Liver (tissue), 9 donors: Measurements from ENCODE around the gene PUSL1. TPM values are rescaled to one million over a fixed set of nuclear protein-coding genes. Genes with fewer than 3 reads are reported as not detected.

Experiments
- DNase-seq: peaks from one replicate; pipeline ENCODE4 v3.0.0-alpha.2; 2017; ENCODE audit warnings: low spot score
- H3K27ac ChIP-seq, 2 donors: one replicate each; pipeline ENCODE4 v1.7.0; 2013; ENCODE audit warnings: inconsistent platforms in 2 of 2, low read length in 2 of 2, control low read depth in 1 of 2, low read depth in 1 of 2, mild to moderate bottlenecking in 1 of 2
- H3K27me3 ChIP-seq, 4 donors: one replicate each; pipeline versions ENCODE4 v1.6.1 to v1.7.0; 2013; ENCODE audit warnings: low read length in 3 of 4, inconsistent platforms in 1 of 4, mild to moderate bottlenecking in 1 of 4, moderate library complexity in 1 of 4; ENCODE audit not compliant: control insufficient read depth in 4 of 4, insufficient read depth in 4 of 4
- H3K36me3 ChIP-seq, 4 donors: one replicate each; pipeline versions ENCODE4 v1.6.1 to v1.7.0; 2013; ENCODE audit warnings: low read length in 3 of 4, mild to moderate bottlenecking in 3 of 4, low read depth in 1 of 4, moderate library complexity in 1 of 4; ENCODE audit not compliant: control insufficient read depth in 4 of 4, insufficient read depth in 3 of 4
- H3K4me1 ChIP-seq, 4 donors: one replicate each; pipeline versions ENCODE4 v1.6.1 to v1.7.0; 2013; ENCODE audit warnings: low read length in 3 of 4, mild to moderate bottlenecking in 3 of 4, moderate library complexity in 1 of 4; ENCODE audit not compliant: control insufficient read depth in 4 of 4, insufficient read depth in 4 of 4
- H3K4me3 ChIP-seq, 3 donors: one replicate each; pipeline versions ENCODE4 v1.6.1 to v1.7.0; 2013; ENCODE audit warnings: low read length in 3 of 3, control low read depth in 1 of 3, low read depth in 1 of 3, mild to moderate bottlenecking in 1 of 3
- H3K9ac ChIP-seq, 2 donors: one replicate each; pipeline ENCODE4 v1.7.0; 2013; ENCODE audit warnings: low read length in 2 of 2, mild to moderate bottlenecking in 2 of 2, moderate library complexity in 2 of 2, control low read depth in 1 of 2, low read depth in 1 of 2
- H3K9me3 ChIP-seq, 4 donors: one replicate each; pipeline versions ENCODE4 v1.6.1 to v1.7.0; 2013; ENCODE audit warnings: low read length in 3 of 4; ENCODE audit not compliant: control insufficient read depth in 4 of 4
- CTCF ChIP-seq: fragments of 150-350 bp; IDR thresholded peaks from 2 replicates; pipeline ENCODE4 v1.5.1; 2017; ENCODE audit warnings: improper control_type of control experiment, low read depth, low read length; ENCODE audit not compliant: missing input control
- HNF4A ChIP-seq, 2 donors: conservative IDR thresholded peaks; 2 replicates each; pipeline ENCODE4 v1.6.1; 2016; ENCODE audit warnings: antibody characterized with exemption in 2 of 2, mild to moderate bottlenecking in 2 of 2
- HNF4G ChIP-seq: IDR thresholded peaks from 2 replicates; pipeline ENCODE4 v1.6.1; 2016; ENCODE audit warnings: antibody characterized with exemption
- JUND ChIP-seq, 2 donors: IDR thresholded peaks; 2 replicates each; pipeline ENCODE4 v1.6.1; 2016; ENCODE audit warnings: antibody characterized with exemption in 2 of 2
- MAX ChIP-seq: IDR thresholded peaks from 2 replicates; pipeline ENCODE4 v1.6.1; 2016; ENCODE audit warnings: antibody characterized with exemption
- NR2F2 ChIP-seq: IDR thresholded peaks from 2 replicates; pipeline ENCODE4 v1.6.1; 2016; ENCODE audit warnings: antibody characterized with exemption
- RAD21 ChIP-seq, 2 donors: IDR thresholded peaks; 2 replicates each; pipeline ENCODE4 v1.6.1; 2016; ENCODE audit warnings: antibody characterized with exemption in 2 of 2, mild to moderate bottlenecking in 2 of 2
- REST ChIP-seq: IDR thresholded peaks from 2 replicates; pipeline ENCODE4 v1.6.1; 2016; ENCODE audit warnings: antibody characterized with exemption, mild to moderate bottlenecking
- SP1 ChIP-seq: IDR thresholded peaks from 2 replicates; pipeline ENCODE4 v1.6.1; 2018; ENCODE audit warnings: antibody characterized with exemption, mild to moderate bottlenecking
- YY1 ChIP-seq: IDR thresholded peaks from 2 replicates; pipeline ENCODE4 v1.6.1; 2016; ENCODE audit warnings: antibody characterized with exemption, mild to moderate bottlenecking
- WGBS: extraction: QIAGEN DNeasy Blood & Tissue Kit; methylation state at CpG from one replicate; pipeline ENCODE4 v1.1.7; 2013; 5-methylcytosine and 5-hydroxymethylcytosine counted together
- polyA plus RNA-seq, 2 donors: library from polyadenylated mRNA; stranded (reverse) in 1 of 2; unstranded in 1 of 2; fragments of 200-250 nt in 1 of 2; fragments of >200 nt in 1 of 2; fragmentation: Nextera tagmentation in 1 of 2; extraction: Ambion mirVana in 1 of 2; gene quantifications; one replicate each; pipeline versions ENCODE4 v1.2.1 to v1.2.3, GENCODE V29; 2013 to 2015
- total RNA-seq, 2 donors: library from RNA; depleted of rRNA; stranded (reverse); fragments of >200 nt; gene quantifications; one replicate each; pipeline ENCODE4 v1.2.3, GENCODE V29; 2014
- TF ChIP-seq, protein P1 (sequence below): IDR thresholded peaks from 2 replicates; pipeline ENCODE4 v1.6.1; 2016; ENCODE audit warnings: antibody characterized with exemption
- donor health status: healthy.
- donor health status: healthy.
- donor health status: healthy.
- donor health status: healthy.
- donor health status: healthy.

The PUSL1 gene
- total and polyA plus RNA-seq, 4 donors, result 9.3 to 14.9 (median 10.3) TPM

- Histone ChIP-seq H3K4me1 (peaks cover 5 to 10% (median 7%) of the 10 kb centered on the region in 4 donors), H3K27me3 (no peaks in the 10 kb centered on the region), H3K27ac (no peak overlapping the region), H3K36me3 (peaks cover 3 to 39% (median 19%) of the 10 kb centered on the region in 4 donors), H3K9ac (no peak overlapping the region), H3K4me3 (no peak overlapping the region), H3K9me3 (no peaks in the 10 kb centered on the region)
- TF ChIP-seq HNF4A (conservative IDR thresholded peaks at IDR 0.05) (no peak), REST (no peak), RAD21 (IDR thresholded peaks at IDR 0.05) (no peak)
- 96% methylated on average over 15 of the region's 15 CpGs for WGBS
- DNase-seq, result no peak
Observed at GRCh38 chr1:1314237-1314586, 5.8 kb downstream of the PUSL1 start.

DNA sequence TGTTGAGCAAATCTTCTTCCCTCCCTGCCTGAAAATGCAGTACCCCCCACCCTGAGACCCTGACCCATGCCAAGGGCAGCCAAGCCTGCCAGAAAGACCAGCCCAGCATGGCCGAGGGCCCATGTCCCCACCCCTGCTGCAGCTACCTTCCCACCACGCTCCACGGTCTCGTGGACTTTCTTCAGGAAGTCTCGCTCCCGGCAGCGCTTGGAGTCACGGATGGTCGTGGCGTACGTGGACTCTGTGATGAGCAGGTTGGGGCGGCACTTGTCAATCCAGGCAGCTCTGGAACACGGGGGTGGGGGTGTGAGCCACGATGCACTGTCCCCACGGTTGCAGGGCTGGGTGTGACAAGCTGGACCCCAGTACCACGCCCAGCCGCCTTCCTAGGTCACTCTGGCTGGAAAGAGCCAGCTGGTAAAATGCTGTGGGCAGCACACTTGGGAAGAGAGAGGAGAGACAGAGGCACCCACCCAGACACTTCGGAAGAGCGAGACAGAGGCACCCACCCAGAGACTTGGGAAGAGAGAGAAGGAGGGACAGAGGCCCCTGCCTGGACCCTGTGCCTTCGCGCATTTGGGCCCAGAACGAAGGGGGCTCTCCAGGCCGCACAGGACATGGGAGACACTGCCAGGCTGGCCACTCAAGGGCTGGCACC lies 6.4 kb downstream of the PUSL1 start:
- peaks cover 3 to 41% (median 19%) of the 10 kb centered on the region in 4 donors for H3K36me3 ChIP-seq
- DNase-seq, result no peak
- WGBS, result 94% methylated on average over 23 of the region's 23 CpGs

More for the DNA sequence above, 6.4 kb downstream of the PUSL1 start:
- H3K9me3 ChIP-seq, result no peaks in the 10 kb centered on the region
- no peak overlapping the region for H3K9ac ChIP-seq
- H3K27ac ChIP-seq, result no peak overlapping the region
- H3K4me1 ChIP-seq, result peaks cover 0 to 4% (median 3%) of the 10 kb centered on the region in 4 donors
- H3K27me3 ChIP-seq, result no peaks in the 10 kb centered on the region
- no peak for TF ChIP-seq HNF4A (conservative IDR thresholded peaks at IDR 0.05)
- no peak for TF ChIP-seq YY1
- no peak for TF ChIP-seq NR2F2
- TF ChIP-seq, protein P1, sequence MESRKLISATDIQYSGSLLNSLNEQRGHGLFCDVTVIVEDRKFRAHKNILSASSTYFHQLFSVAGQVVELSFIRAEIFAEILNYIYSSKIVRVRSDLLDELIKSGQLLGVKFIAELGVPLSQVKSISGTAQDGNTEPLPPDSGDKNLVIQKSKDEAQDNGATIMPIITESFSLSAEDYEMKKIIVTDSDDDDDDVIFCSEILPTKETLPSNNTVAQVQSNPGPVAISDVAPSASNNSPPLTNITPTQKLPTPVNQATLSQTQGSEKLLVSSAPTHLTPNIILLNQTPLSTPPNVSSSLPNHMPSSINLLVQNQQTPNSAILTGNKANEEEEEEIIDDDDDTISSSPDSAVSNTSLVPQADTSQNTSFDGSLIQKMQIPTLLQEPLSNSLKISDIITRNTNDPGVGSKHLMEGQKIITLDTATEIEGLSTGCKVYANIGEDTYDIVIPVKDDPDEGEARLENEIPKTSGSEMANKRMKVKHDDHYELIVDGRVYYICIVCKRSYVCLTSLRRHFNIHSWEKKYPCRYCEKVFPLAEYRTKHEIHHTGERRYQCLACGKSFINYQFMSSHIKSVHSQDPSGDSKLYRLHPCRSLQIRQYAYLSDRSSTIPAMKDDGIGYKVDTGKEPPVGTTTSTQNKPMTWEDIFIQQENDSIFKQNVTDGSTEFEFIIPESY, result no peak
- no peak for TF ChIP-seq CTCF
- TF ChIP-seq JUND (IDR thresholded peaks at IDR 0.05), result no peak
- TF ChIP-seq MAX, result no peak
- no peak for TF ChIP-seq HNF4G
- TF ChIP-seq SP1, result no peak
- H3K4me3 ChIP-seq, result no peak overlapping the region
